Retinal pigment epithelial cell (primary cell): ENCODE results near the gene ARHGEF7.

ENCODE experiments used
- DNase-seq: peaks from one replicate; pipeline ENCODE4 v3.0.0-alpha.2; 2010; ENCODE audit warnings: low read depth
- H3K4me3 ChIP-seq: 2 replicates; pipeline ENCODE4 v1.5.1; 2011; ENCODE audit warnings: mild to moderate bottlenecking, low read length, control low read depth, moderate library complexity
- TF ChIP-seq, protein P1 (sequence below): conservative IDR thresholded peaks from 2 replicates; pipeline ENCODE4 v1.5.1; 2011; ENCODE audit warnings: low read depth, low read length, control low read depth, inconsistent platforms

ARHGEF7 gene

DNA sequence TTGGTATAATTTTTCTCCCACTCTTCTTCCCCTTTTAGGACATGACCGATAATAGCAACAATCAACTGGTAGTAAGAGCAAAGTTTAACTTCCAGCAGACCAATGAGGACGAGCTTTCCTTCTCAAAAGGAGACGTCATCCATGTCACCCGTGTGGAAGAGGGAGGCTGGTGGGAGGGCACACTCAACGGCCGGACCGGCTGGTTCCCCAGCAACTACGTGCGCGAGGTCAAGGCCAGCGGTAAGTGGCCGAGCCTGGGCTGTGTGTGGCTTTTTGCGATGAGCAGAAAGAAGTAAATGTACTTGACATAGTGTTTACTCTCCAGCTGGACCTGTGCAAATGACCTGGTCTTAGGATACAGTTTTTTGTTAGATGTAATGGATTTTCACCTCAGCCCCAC lies 102.5 kb downstream of the ARHGEF7 start:
- TF ChIP-seq, protein P1, sequence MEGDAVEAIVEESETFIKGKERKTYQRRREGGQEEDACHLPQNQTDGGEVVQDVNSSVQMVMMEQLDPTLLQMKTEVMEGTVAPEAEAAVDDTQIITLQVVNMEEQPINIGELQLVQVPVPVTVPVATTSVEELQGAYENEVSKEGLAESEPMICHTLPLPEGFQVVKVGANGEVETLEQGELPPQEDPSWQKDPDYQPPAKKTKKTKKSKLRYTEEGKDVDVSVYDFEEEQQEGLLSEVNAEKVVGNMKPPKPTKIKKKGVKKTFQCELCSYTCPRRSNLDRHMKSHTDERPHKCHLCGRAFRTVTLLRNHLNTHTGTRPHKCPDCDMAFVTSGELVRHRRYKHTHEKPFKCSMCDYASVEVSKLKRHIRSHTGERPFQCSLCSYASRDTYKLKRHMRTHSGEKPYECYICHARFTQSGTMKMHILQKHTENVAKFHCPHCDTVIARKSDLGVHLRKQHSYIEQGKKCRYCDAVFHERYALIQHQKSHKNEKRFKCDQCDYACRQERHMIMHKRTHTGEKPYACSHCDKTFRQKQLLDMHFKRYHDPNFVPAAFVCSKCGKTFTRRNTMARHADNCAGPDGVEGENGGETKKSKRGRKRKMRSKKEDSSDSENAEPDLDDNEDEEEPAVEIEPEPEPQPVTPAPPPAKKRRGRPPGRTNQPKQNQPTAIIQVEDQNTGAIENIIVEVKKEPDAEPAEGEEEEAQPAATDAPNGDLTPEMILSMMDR, result no peak
- no peak overlapping the region for H3K4me3 ChIP-seq
- DNase-seq, result no peak

DNA sequence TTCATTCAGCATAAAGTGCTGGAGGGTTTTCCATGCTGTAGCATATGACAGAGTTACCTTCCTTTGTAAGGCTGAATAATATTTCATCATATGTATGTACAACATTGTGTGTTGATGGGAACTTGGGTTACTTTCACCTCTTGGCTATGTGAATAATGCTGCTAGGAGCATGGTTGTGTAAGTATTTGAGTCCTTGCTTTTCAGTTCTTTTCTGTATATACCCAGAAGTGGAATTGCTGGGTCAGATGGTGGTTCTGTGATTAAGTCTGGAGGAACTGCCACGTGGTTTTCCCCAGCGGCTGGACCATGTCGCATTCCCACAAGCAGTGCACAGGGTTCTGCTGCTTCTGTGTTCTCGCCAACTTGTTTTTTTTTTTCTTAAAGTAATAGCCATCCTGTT lies 104.2 kb downstream of the ARHGEF7 start:
- no peak for DNase-seq
- H3K4me3 ChIP-seq, result no peak overlapping the region
- TF ChIP-seq, protein P1, result no peak

DNA sequence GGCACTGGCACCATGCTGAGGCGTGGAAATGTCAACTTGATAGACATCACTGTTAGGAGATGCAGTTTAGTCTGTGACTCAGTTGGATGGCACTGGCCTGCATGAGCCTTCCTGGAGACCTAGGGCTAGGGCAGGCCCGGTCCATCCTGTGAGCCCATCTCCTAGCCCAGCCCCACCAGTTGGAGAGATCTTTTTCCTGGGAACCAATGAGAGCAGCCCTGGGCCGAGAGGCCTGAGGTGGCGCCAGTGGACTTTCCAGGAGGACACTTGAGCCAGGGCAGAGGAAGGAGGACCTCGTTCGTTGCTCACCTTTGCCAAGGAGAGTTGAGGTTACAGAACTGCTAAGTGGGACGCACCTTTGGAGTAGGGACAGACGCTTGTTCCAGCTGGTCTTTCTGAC lies 104.8 kb downstream of the ARHGEF7 start:
- no peak for DNase-seq
- TF ChIP-seq, protein P1, result no peak
- H3K4me3 ChIP-seq, result no peak overlapping the region

DNA sequence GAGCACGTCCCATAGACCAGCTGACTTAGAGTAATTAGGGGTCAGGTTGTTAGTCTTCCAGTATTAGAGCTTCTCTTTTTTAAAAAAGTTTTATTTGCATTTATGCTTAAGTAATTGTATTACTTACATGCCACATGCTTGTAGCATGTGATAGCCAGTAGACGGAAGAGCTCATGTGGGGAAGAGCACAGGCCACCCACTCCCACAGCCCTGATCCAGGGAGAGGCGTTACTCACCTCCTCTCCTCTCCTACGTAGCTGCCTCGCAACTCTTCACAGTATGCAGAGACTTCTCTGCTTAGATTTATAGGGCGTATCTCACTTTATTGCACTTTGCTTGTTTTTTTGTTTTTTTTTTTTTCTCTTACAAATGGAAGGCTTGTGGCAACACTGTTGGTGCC lies 110.1 kb downstream of the ARHGEF7 start:
- TF ChIP-seq, protein P1, result no peak
- DNase-seq, result no peak
- no peak overlapping the region for H3K4me3 ChIP-seq

DNA sequence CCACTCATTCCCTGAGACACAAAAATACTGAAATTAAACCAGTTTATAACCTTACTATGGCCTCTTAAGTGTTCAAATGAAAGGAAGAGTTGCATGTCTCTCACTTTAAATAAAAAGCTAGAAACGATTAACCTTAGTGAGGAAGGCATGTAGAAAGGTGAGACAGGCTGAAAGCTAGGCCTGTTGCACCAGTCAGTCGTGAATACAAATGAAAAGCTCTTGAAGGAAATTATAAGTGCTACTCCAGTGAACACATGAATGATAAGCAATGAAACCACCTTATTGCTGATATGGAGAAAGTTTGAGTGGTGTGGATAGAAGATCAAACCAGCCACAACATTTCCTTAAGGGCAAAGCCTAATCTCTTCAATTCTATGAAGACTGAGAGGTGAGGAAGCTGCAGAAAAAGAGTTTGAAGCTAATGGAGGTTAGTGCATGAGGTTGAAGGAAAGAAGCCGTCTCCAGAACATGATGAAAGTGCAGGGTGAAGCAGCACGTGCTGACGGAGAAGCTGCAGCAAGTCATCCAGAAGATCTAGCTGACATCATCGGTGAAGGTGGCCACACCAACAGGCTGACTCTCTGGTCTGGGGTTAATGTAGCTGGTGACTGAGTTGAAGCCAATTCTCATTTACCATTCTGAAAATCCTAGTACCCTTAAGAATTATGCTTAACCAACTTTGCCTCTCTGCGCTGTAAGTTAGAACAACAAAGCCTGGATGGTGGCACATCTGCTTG lies 110.9 kb downstream of the ARHGEF7 start:
- DNase-seq, result no peak
- TF ChIP-seq, protein P1, result no peak

DNA sequence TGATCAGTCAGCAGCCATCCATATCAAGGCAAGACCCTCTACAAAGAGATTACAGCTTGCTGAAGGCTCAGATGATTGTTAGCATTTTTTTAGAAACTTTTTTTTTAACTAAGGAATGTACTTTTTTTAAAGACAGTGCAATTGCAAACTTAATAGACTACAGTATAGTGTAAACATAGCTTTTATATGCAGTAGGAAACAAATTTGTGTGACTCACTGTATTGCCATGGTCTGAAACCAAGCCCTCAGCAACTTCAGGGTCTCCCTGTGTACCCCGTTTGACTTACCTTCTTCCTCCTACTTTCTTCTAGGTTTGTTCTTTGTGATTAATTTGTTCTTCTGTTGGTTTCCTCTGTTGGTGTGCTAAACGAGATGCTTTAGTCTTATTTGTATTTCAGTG lies 112.3 kb downstream of the ARHGEF7 start:
- H3K4me3 ChIP-seq, result no peak overlapping the region
- no peak for DNase-seq
- TF ChIP-seq, protein P1, result no peak

More for the DNA sequence above, 110.9 kb downstream of the ARHGEF7 start:
- no peak overlapping the region for H3K4me3 ChIP-seq
